Thyroid gland (tissue), 4 donors: Measurements from ENCODE around the gene PTPN4. TPM values are rescaled to one million over a fixed set of nuclear protein-coding genes. Genes with fewer than 3 reads are reported as not detected.

Experiments
- DNase-seq, 2 donors: peaks; one replicate each; pipeline ENCODE4 v3.0.0-alpha.2; 2019
- H3K27ac ChIP-seq, 3 donors: fragments of 200-600 bp; sonication (generic); 1 replicate in 2 of 3; 2 replicates in 1 of 3; pipeline ENCODE4 v1.5.1; 2016 to 2019; ENCODE audit warnings: mild to moderate bottlenecking in 1 of 3, moderate library complexity in 1 of 3
- H3K27me3 ChIP-seq: fragments of 200-600 bp; sonication (generic); one replicate; pipeline ENCODE4 v1.5.1; 2019
- H3K36me3 ChIP-seq, 2 donors: fragments of 200-600 bp; sonication (generic); one replicate each; pipeline ENCODE4 v1.5.1; 2016 to 2019
- H3K4me1 ChIP-seq, 2 donors: fragments of 200-600 bp; sonication (generic); one replicate each; pipeline ENCODE4 v1.5.1; 2017 to 2019
- H3K4me3 ChIP-seq, 3 donors: fragments of 200-600 bp; sonication (generic); replicated peaks in 1 of 3; 1 replicate in 2 of 3; 2 replicates in 1 of 3; pipeline ENCODE4 v1.5.1; 2016; ENCODE audit warnings: mild to moderate bottlenecking in 1 of 3
- H3K9me3 ChIP-seq: fragments of 200-600 bp; sonication (generic); one replicate; pipeline ENCODE4 v1.5.1; 2017
- CTCF ChIP-seq, 6 experiments: fragments of 200-600 bp in 3 of 6; fragments of 450-650 bp in 3 of 6; sonication (generic) in 3 of 6; IDR thresholded peaks; one replicate each; pipeline ENCODE4 v1.5.1; 2016 to 2019; ENCODE audit warnings: antibody characterized with exemption in 6 of 6, mild to moderate bottlenecking in 2 of 6, inconsistent platforms in 1 of 6, moderate library complexity in 1 of 6
- POLR2A ChIP-seq, 2 donors: fragments of 450-650 bp; IDR thresholded peaks; one replicate each; pipeline ENCODE4 v1.6.1; 2017; ENCODE audit warnings: antibody characterized with exemption in 2 of 2, mild to moderate bottlenecking in 2 of 2, moderate library complexity in 1 of 2
- WGBS, 2 donors: methylation state at CpG; one replicate each; pipeline ENCODE4 v1.1.5; 2017; 5-methylcytosine and 5-hydroxymethylcytosine counted together
- intact Hi-C: fragments of 100-400 bp; cut with DNase I; formaldehyde crosslinking; loops from one replicate; pipeline ENCODE4 v1.15.1; 2023
- total RNA-seq, 4 donors: library from RNA; depleted of rRNA; stranded (reverse); fragments of >200 nt; gene quantifications; one replicate each; pipeline ENCODE4 v1.2.3, GENCODE V29; 2016

Gene PTPN4
- total RNA-seq, 4 donors from 2014 or later: 79.1 to 131 (median 114) TPM

GRCh38 chr2:119745566-119745965 lies 14.2 kb upstream of the PTPN4 start:
- WGBS, 2 donors: 60 to 63% methylated on average over 2 of the region's 2 CpGs
- no peak for DNase-seq
- H3K4me3 ChIP-seq: no peak overlapping the region
- intact Hi-C loops: no loop called here
- H3K27ac ChIP-seq: peak overlapping the region in 2 of 3 donors; percentile 66 to 72
- peaks cover 35 to 45% of the 10 kb centered on the region in 2 donors for H3K4me1 ChIP-seq
- H3K36me3 ChIP-seq: no peaks in the 10 kb centered on the region
- H3K27me3 ChIP-seq: no peaks in the 10 kb centered on the region
- TF ChIP-seq CTCF (IDR thresholded peaks at IDR 0.05): no peak
- no peak for TF ChIP-seq POLR2A (IDR thresholded peaks at IDR 0.05)
- no peaks in the 10 kb centered on the region for H3K9me3 ChIP-seq

GRCh38 chr2:119746836-119747686 lies 12.7 kb upstream of the PTPN4 start:
- intact Hi-C loops: no loop called here
- WGBS, 2 donors: 82 to 91% methylated on average over 15 of the region's 15 CpGs
- H3K9me3 ChIP-seq: no peaks in the 10 kb centered on the region
- H3K36me3 ChIP-seq: no peaks in the 10 kb centered on the region
- H3K27me3 ChIP-seq: no peaks in the 10 kb centered on the region
- no peak for DNase-seq
- no peak overlapping the region for H3K4me3 ChIP-seq
- TF ChIP-seq CTCF (IDR thresholded peaks at IDR 0.05) (no peak), POLR2A (IDR thresholded peaks at IDR 0.05) (no peak)
- no peak overlapping the region for H3K27ac ChIP-seq
- peaks cover 26 to 30% of the 10 kb centered on the region in 2 donors for H3K4me1 ChIP-seq

GRCh38 chr2:119748135-119748534 lies 11.6 kb upstream of the PTPN4 start:
- 80 to 85% methylated on average over 4 of the region's 4 CpGs for WGBS, 2 donors
- Histone ChIP-seq H3K27ac (no peak overlapping the region), H3K27me3 (no peaks in the 10 kb centered on the region), H3K36me3 (no peaks in the 10 kb centered on the region), H3K9me3 (no peaks in the 10 kb centered on the region), H3K4me3 (no peak overlapping the region), H3K4me1 (peaks cover 26 to 28% of the 10 kb centered on the region in 2 donors)
- TF ChIP-seq CTCF (IDR thresholded peaks at IDR 0.05): no peak
- TF ChIP-seq POLR2A (IDR thresholded peaks at IDR 0.05): no peak
- no peak for DNase-seq
- intact Hi-C loops: no loop called here

GRCh38 chr2:119749477-119750012 lies 10.2 kb upstream of the PTPN4 start:
- no peaks in the 10 kb centered on the region for H3K36me3 ChIP-seq
- no peak overlapping the region for H3K4me3 ChIP-seq
- no peaks in the 10 kb centered on the region for H3K27me3 ChIP-seq
- no peaks in the 10 kb centered on the region for H3K9me3 ChIP-seq
- DNase-seq: no peak
- TF ChIP-seq POLR2A (IDR thresholded peaks at IDR 0.05) (no peak), CTCF (IDR thresholded peaks at IDR 0.05) (no peak)
- WGBS, 2 donors: 95 to 96% methylated on average over 1 of the region's 1 CpG
- no peak overlapping the region for H3K27ac ChIP-seq
- intact Hi-C loops: loop anchor here (5.0 to 10.0 kb wide), 2 partner anchors 75 to 428 kb away; no protein-coding TSS in a partner anchor
- H3K4me1 ChIP-seq: peaks cover 17 to 18% of the 10 kb centered on the region in 2 donors

- Histone ChIP-seq H3K36me3 (no peaks in the 10 kb centered on the region), H3K27ac (no peak overlapping the region), H3K4me1 (peaks cover 8 to 13% of the 10 kb centered on the region in 2 donors), H3K9me3 (no peaks in the 10 kb centered on the region), H3K4me3 (no peak overlapping the region), H3K27me3 (no peaks in the 10 kb centered on the region)
- 79 to 82% methylated on average over 2 of the region's 2 CpGs for WGBS, 2 donors
- no peak for TF ChIP-seq CTCF (IDR thresholded peaks at IDR 0.05)
- no peak for TF ChIP-seq POLR2A (IDR thresholded peaks at IDR 0.05)
- intact Hi-C loops: loop anchor here (5.0 to 10.0 kb wide), 2 partner anchors 73 to 426 kb away; no protein-coding TSS in a partner anchor
- no peak for DNase-seq
Measured at GRCh38 chr2:119751706-119752105, 8.0 kb upstream of the PTPN4 start.
